GM18502 (cell line): Measurements from ENCODE around the gene KLHDC1.
"Not testable (repeated sequence)": the region's sequence is repeated elsewhere in the genome, so short reads cannot be mapped to it uniquely, and the experiment has no call there.

Source experiments
- ATAC-seq: cut with Tn5 transposase; IDR thresholded peaks from one replicate; pipeline ENCODE4 v1.9.1; 2021; ENCODE audit warnings: mild to moderate bottlenecking; ENCODE audit not compliant: unreplicated experiment, poor library complexity

The KLHDC1 gene

GRCh38 chr14:49720744-49721143 is 27.8 kb downstream of the KLHDC1 start:
- ATAC-seq, result no peak

- ATAC-seq, result not testable (repeated sequence)
Measured at GRCh38 chr14:49721733-49722435, 29.0 kb downstream of the KLHDC1 start.

- no peak for ATAC-seq
Measured at GRCh38 chr14:49727171-49727570, 34.3 kb downstream of the KLHDC1 start.

DNA sequence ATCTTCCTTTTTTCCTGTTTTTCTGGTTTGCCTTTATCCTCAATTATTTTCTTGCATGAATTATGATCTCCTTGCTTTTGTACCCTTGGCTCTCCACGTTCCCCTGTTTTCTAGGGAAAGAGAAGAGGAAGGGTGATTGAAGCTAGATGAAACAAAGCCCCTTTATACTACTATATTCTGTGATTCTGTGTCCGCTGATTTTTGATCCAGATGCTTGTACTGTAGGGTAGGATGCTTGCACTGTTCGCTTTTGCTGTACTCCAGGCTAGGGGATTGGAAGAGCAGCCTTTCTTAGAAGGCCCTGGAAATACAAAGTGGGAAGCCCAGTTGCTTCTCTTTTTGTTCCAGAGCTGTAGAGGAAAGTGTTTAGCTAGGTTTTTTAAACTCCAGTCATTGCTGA is 40.0 kb downstream of the KLHDC1 start:
- no peak for ATAC-seq

DNA sequence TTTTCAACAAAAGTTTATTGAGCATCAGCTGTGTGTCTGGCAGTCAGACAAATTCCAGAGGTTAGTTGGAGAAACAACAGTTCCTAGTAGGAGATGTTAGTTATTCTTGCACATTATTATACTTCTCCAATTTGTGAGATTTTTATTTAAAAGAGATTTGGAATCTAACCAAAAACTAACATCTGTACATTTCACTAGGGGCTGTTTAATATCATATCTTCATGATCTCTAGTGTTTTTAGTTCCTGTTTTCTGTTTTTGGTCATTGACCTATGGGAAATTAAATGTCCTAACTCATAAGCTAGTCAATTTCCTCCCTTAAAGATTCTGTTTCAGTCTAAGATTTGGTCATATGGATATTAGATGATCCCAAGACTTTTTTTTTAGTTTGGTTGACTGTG is 40.9 kb downstream of the KLHDC1 start:
- ATAC-seq, result no peak

DNA sequence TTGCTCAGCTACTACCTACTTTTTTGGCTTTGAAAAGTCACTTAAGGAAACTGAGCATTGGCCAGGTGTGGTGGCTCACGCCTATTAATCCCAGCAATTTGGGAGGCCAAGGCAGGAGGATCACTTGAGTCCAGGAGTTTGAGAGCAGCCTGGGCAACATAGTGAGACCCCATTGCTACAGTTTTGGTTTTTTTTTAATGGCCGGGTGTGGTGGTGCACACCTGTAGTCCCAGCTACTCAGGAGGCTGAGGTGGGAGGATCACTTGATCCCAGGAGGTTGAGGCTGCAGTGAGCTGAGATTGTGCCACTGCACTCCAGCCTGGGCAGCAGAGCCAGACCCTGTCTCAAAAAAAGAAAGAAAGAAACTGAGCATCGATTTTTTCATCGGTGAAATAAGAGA is 42.7 kb downstream of the KLHDC1 start:
- ATAC-seq, result not testable (repeated sequence)

DNA sequence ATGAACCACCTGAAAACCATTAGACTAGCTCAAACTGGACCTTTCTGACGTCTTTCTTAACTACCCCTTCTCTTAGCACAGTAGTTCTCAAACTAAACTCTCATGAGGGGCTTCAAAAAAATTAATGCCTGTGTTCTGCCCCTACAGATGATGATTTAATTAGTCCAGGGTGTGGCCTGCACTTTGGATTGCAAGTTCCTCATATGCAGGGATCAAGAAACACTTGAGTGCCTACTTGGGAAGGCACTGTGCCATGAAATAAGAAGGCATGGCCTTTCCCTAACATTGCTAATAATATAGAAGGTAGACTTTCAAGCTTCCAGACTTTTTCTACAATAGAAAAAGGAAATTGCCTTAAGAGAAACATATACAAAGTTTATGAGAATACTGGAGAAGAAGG is 52.3 kb downstream of the KLHDC1 start:
- ATAC-seq, result no peak

DNA sequence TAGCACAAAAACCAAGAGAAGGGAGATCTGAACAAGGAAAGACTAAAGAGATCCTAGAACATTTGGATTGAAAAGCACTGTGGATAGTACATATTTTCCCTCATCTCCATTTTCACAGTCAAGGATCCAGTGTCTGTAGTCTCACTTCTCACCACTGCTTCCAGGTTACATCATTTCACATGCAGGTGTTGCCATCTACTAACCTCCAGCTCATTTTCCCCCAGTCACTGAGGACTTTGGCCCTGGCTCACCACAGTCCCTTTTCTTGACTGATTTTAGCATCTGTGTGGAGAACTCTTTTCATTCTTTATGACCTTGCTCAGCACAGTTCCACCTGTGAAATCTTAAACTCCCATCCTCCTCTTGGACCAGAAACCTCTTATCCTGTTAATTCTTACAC is 53.6 kb downstream of the KLHDC1 start:
- not testable (repeated sequence) for ATAC-seq

DNA sequence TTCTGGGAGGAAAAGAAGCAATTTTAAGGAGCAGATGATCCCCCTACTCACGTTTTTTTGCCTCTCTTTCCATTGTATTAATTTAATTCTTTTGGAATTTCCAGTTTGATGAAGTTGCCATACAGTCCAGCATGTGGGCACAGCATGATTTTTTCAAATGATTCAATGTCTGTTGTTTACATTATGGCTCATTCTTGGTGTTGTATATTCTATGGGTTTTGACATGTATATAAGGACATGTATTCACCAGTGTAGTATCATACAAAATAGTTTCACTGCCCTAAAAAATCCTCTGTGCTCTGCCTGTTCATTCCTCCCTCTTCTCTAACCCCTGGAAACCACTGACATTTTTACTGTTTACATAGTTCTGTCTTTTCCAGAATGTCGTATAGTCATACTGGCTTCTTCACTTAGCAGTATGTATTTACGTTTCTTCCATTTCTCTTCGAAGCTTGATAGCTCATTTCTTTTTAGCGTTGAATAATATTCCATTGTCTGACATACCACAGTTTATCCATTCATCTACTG is 61.7 kb downstream of the KLHDC1 start:
- ATAC-seq, result no peak

GRCh38 chr14:49755378-49755777 is 62.5 kb downstream of the KLHDC1 start:
- ATAC-seq, result no peak

DNA sequence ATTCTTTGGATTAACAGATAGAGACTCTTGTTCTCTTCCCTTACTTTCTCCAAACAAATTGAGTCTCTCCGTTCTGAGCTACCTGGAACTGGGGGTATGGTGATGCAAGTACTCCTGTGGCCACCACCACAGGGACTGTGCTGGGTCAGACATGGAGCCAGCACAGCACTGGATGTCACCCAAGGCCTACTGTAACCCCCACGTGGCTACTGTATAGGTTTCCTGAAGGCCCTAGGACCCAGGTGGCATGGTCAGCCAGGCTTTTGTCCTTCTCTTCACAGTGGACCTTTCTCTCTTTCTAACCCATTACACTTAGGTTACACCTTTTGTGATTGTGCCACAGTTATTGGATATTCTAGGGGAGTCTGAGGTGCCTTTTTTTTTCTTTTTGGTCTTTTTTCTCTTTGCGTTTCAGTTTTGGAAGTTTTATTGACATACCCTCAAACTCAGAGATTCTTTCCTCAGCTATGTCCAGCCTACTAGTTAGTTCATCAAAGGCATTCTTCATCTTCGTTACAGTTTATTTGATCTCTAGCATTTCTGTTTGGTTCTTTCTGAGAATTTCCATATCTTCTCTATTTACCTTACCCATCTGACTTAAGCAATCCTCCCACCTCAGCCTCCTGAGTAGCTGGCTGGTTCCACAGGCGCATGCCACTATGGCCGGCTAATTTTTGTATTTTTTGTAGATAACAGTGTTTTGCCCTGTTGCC is 69.1 kb downstream of the KLHDC1 start:
- ATAC-seq, result no peak

DNA sequence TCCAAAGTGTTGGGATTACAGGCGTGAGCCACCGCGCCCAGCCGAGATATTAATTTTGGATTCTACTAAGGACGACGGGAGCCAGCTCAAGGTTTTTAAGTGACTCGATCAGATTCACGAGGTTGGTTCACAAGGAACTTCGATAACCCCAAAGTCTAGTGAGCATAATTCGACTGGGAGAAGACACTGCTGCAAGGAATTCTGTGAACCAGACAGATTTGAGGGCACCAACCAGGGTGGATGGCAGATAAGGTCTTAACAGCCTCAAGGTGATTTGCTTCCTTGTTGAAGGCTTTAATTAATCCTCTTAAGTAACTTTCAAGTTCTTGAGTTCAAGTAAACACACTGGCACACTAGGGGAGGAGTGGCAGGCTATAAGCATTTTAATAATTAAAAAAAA is 73.9 kb downstream of the KLHDC1 start:
- no peak for ATAC-seq

- no peak for ATAC-seq
Measured at GRCh38 chr14:49767270-49767570, 74.3 kb downstream of the KLHDC1 start.

DNA sequence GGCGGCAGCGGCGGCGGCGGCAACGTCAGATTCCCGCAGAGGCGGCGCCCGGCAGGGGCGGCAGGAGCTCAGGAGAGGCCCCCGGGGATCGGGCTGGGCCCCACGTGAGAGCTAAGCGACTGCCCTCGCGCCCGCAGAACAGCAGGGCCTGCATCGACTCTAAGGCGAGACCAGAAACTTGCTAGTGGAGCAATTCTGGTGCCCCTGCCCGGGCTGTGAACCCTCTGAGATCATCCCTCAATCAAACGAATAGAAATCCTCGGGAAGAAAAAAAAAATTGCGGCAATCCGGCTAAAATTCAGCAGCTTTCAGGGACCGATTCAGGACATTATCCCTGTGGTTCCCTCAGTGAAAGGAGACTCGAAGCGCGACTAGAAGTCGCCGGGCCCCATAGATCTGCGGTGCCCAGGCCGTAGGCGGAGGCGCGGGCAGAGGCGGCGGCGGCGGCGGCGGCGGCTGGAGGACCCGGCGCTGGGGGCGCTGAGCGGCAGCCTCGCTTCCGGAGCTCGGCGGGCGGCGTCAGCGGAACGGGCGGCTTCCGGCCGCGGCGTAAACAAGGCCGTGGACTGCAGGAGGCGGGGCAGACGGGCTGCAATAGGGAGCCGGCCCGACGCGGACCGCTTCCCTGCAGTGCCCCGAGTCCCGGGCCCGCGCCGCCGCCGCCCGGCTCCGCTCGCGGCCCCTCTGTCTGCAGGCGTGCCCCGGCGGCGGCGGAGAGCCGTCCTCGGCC is 74.8 kb downstream of the KLHDC1 start, which contains the start of gene KLHDC2:
Gene KLHDC2, plus strand, starts transcription at position 583 of the 730 bp plus-strand sequence. CDS start 316 bp downstream, outside the sequence.
- peak; percentile 90 for ATAC-seq

DNA sequence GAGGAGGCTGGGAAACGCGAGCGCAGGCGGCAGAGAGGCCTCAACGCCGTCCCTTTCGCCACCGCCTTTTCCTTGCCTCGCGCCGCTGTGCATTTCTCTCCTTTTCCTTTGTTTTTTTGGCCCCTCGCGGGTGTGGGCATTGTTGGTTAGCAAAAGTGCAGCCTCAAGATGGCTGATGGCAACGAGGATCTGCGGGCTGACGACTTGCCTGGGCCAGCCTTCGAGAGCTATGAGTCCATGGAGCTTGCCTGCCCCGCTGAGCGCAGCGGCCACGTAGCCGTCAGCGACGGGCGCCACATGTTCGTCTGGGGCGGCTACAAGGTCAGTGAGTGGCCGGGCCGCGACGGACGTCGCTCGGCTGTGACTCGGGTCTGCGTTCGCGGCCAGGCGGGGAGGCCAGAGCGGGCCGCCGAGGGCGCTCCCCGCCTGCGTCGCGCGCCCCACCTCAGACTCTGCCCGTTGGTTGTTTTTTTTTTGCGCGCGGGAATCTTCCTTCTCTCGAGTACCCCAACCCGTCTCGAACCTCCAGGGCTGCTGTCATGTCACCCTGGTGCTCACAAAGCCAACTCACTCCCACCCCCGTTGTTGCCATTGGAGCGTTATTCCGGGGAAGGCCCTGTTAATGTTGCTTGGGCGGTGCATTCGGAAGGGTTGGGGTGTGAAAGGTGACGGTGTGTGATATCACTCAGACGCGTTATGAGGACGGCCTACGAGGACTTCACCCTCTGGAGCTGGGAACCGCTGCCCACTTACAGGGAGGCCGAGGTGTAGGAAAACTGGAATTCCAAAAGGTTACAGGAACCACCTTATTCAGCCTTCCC is 75.6 kb downstream of the KLHDC1 start:
- peak; percentile 32 for ATAC-seq

DNA sequence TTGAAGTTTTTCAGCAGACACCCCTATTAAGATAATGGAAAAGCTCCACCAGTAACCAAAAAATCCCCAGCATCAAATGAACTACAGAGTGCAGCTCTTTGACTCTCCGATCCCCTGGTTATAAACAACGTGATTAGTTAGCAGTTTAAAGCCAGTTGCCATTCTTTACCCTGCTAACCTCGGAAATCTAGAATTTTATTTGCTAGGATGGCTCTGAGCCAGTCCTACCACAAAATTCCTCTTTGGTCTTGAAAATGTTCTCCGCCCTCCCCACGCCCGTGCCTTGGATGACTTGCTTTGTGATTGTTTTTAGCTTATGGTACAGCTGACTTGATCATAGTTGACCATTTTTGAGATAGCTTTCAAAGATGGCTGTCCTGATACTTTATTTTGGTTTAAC is 76.3 kb downstream of the KLHDC1 start:
- no peak for ATAC-seq

- ATAC-seq, result no peak
Measured at GRCh38 chr14:49769581-49770211, 76.8 kb downstream of the KLHDC1 start.

DNA sequence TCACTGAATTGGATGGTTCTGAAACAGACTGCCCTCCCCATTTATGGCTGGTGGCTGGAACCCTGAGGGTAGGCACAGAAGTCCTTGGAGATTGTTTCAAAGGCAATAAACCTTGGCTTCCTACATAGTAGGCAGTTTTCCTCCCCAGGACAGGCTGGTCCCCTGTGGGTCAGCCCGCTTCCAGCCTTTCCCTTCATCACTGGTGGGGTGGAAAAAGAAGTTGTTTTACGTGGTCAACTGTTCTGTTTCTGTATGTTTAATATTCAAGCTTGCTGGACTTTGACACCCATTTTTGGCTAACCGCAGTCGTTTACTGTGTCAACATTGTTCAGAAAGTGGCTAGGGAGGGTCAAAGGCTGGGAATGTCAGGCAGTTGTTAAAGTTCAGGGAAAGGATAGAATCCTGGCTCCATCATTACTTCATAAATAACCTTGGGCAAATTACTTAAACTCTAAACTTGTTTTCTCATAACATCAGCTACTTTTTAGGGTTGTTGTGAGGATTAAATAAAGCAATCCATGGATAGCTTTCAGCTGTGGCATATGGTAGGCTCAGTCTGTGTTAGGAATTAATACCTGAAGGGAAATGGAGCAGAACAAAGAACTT is 77.4 kb downstream of the KLHDC1 start:
- no peak for ATAC-seq

DNA sequence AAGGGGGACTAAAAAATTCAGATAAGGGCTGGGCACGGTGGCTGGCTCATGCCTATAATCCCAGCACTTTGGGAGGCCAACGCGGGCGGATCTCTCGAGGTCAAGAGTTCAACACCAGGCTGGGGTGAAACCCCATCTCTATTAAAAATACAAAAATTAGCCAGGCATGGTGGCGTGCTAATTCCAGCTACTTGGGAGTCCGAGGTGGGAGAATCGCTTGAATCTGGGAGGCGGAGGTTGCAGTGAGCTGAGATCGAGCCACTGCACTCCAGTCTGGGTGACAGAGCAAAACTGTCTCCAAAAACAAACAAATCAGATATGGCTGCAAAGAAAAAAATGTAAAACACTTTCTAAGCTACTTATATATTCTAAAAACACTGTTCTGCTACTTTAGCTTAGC is 78.8 kb downstream of the KLHDC1 start:
- ATAC-seq, result not testable (repeated sequence)
